Hematopoietic multipotent progenitor cell treated with erythropoietin and hydrocortisone succinate and interleukin-3 and kit ligand, for 8 days (in vitro differentiated cells): Measurements from ENCODE around the gene PGAM5.

Experiments
- DNase-seq: peaks from one replicate; pipeline ENCODE4 v3.0.0-alpha.2; 2015

Gene PGAM5

GRCh38 chr12:132710405-132711079 lies at the start of gene PGAM5:
Gene PGAM5, plus strand, starts transcription at chr12:132710842. Its CDS starts 35 bp downstream, at chr12:132710877.
- DNase-seq, result peak; percentile 83

GRCh38 chr12:132660996-132661395 lies 49.6 kb upstream of the PGAM5 start:
- no peak for DNase-seq

GRCh38 chr12:132661972-132662371 lies 48.7 kb upstream of the PGAM5 start:
- no peak for DNase-seq

- DNase-seq, result no peak
These were observed 47.5 kb upstream of the PGAM5 start for GRCh38 chr12:132662901-132663755.

- DNase-seq, result no peak
These were observed 46.2 kb upstream of the PGAM5 start for GRCh38 chr12:132664206-132665148.

GRCh38 chr12:132665149-132665491 lies 45.5 kb upstream of the PGAM5 start:
- no peak for DNase-seq

- DNase-seq, result no peak
These were observed 44.8 kb upstream of the PGAM5 start for GRCh38 chr12:132665794-132666193.

- no peak for DNase-seq
These were observed 42.2 kb upstream of the PGAM5 start for GRCh38 chr12:132668191-132669088.

- DNase-seq, result no peak
These were observed 41.3 kb upstream of the PGAM5 start for GRCh38 chr12:132669166-132669879.

- DNase-seq, result no peak
These were observed 38.5 kb upstream of the PGAM5 start for GRCh38 chr12:132672116-132672515.

GRCh38 chr12:132672678-132673077 lies 38.0 kb upstream of the PGAM5 start:
- DNase-seq, result no peak

- DNase-seq, result no peak
These were observed 37.1 kb upstream of the PGAM5 start for GRCh38 chr12:132673288-132674179.

- no peak for DNase-seq
These were observed 36.1 kb upstream of the PGAM5 start for GRCh38 chr12:132674561-132674960.

- DNase-seq, result no peak
These were observed 34.7 kb upstream of the PGAM5 start for GRCh38 chr12:132675757-132676432.

GRCh38 chr12:132677492-132677891 lies 33.1 kb upstream of the PGAM5 start:
- DNase-seq, result no peak

GRCh38 chr12:132685400-132685799 lies 25.2 kb upstream of the PGAM5 start:
- no peak for DNase-seq

GRCh38 chr12:132686825-132687210 lies 23.8 kb upstream of the PGAM5 start:
- no peak for DNase-seq

GRCh38 chr12:132687211-132688164 lies 23.2 kb upstream of the PGAM5 start, which contains the start of the genes POLE and PXMP2:
Gene POLE, minus strand, starts transcription at chr12:132687342. Its CDS starts 27 bp downstream, at chr12:132687315.
Gene PXMP2, plus strand, starts transcription at chr12:132687587. Its CDS starts 84 bp downstream, at chr12:132687671.
- peak; percentile 94 for DNase-seq
